Endothelial cell of umbilical vein (primary cell): ENCODE measurements around the gene TENT4B. TPM values are rescaled to one million over a fixed set of nuclear protein-coding genes. Genes with fewer than 3 reads are reported as not detected.

Experiments
- BruUV-seq: library from RNA; stranded (reverse); fragments of 400-500 nt; replicated peaks from 2 replicates; lab custom pipeline; 2021; lab: Mats Ljungman, UMichigan
- CTCF ChIA-PET: fragments of 300-600, 350-600 bp; sonication (Branson Sonifier 250); formaldehyde crosslinking; loops from one replicate; lab custom pipeline; 2021; ENCODE audit warnings: antibody characterized with exemption, inconsistent platforms; lab: Charles Lee
- POLR2A ChIA-PET: fragments of 300-600, 350-600 bp; sonication (Branson Sonifier 250); formaldehyde crosslinking; loops from one replicate; lab custom pipeline; 2021; ENCODE audit warnings: antibody characterized with exemption, inconsistent platforms; lab: Charles Lee
- DNase-seq: peaks from one replicate; pipeline ENCODE4 v3.0.0-alpha.2; 2011; ENCODE audit warnings: low read depth, low spot score
- FAIRE-seq: peaks from 2 replicates; lab custom pipeline; 2011; peaks lifted over from hg19 to GRCh38; lab: Jason Lieb, UNC
- H2AFZ ChIP-seq: 2 replicates; pipeline ENCODE4 v1.6.0; 2012; ENCODE audit warnings: low read depth, low read length, control low read depth, inconsistent platforms
- H3K27ac ChIP-seq: 2 replicates; pipeline ENCODE4 v1.5.1; 2011; ENCODE audit warnings: low read depth, mild to moderate bottlenecking, control low read depth, low read length, moderate library complexity; ENCODE audit not compliant: insufficient read depth
- H3K27me3 ChIP-seq, 2 experiments: 2 replicates each; pipeline versions ENCODE4 v1.6.0 to v1.6.1; 2011; ENCODE audit warnings: low read length in 2 of 2, mixed read lengths in 1 of 2; ENCODE audit not compliant: control insufficient read depth in 2 of 2, insufficient read depth in 2 of 2
- H3K36me3 ChIP-seq, 2 experiments: 2 replicates in 1 of 2; 3 replicates in 1 of 2; pipeline ENCODE4 v1.5.1; 2011; ENCODE audit warnings: low read length in 2 of 2, mild to moderate bottlenecking in 1 of 2, moderate library complexity in 1 of 2; ENCODE audit not compliant: control insufficient read depth in 2 of 2, insufficient read depth in 2 of 2; ENCODE audit errors: extremely low read depth in 1 of 2
- H3K4me1 ChIP-seq: 3 replicates; pipeline ENCODE4 v1.5.1; 2011; ENCODE audit warnings: mild to moderate bottlenecking, low read length; ENCODE audit not compliant: control insufficient read depth, insufficient read depth; ENCODE audit errors: extremely low read depth
- H3K4me2 ChIP-seq: 2 replicates; pipeline ENCODE4 v1.6.1; 2011; ENCODE audit warnings: low read length, control low read depth, mixed read lengths; ENCODE audit not compliant: insufficient read depth
- H3K4me3 ChIP-seq, 3 experiments: fragments of 200-600 bp in 1 of 3; sonication (generic), shearing (Covaris generic) in 1 of 3; replicated peaks in 1 of 3; 2 replicates each; pipeline ENCODE4 v1.5.1; 2011 to 2016; ENCODE audit warnings: control low read depth in 3 of 3, low read length in 3 of 3, mild to moderate bottlenecking in 2 of 3, inconsistent platforms in 1 of 3, low read depth in 1 of 3, moderate library complexity in 1 of 3; ENCODE audit not compliant: insufficient read depth in 1 of 3
- H3K79me2 ChIP-seq: 2 replicates; pipeline ENCODE4 v1.6.0; 2012; ENCODE audit warnings: low read length, inconsistent platforms; ENCODE audit not compliant: control insufficient read depth, insufficient read depth
- H3K9ac ChIP-seq: replicated peaks from 2 replicates; pipeline ENCODE3; 2011; ENCODE audit warnings: low read length, control low read depth; ENCODE audit not compliant: insufficient read depth; ENCODE audit errors: extremely low read depth
- H3K9me1 ChIP-seq: replicated peaks from 3 replicates; pipeline ENCODE4 v1.6.0; 2011; ENCODE audit warnings: mild to moderate bottlenecking, low read length; ENCODE audit not compliant: control insufficient read depth, insufficient read depth; ENCODE audit errors: extremely low read depth
- H3K9me3 ChIP-seq: replicated peaks from 2 replicates; pipeline ENCODE4 v1.5.1; 2012; ENCODE audit warnings: low read length, inconsistent platforms; ENCODE audit not compliant: control insufficient read depth, insufficient read depth
- H4K20me1 ChIP-seq: replicated peaks from 2 replicates; pipeline ENCODE3; 2011; ENCODE audit warnings: mild to moderate bottlenecking, low read length; ENCODE audit not compliant: control insufficient read depth, insufficient read depth; ENCODE audit errors: extremely low read depth
- CTCF ChIP-seq, 2 donors: IDR thresholded peaks; 1 replicate in 1 of 2; 2 replicates in 1 of 2; pipeline ENCODE4 v1.5.1; 2011; ENCODE audit warnings: low read length in 2 of 2, mild to moderate bottlenecking in 2 of 2, moderate library complexity in 2 of 2, control low read depth in 1 of 2, inconsistent platforms in 1 of 2, low read depth in 1 of 2; ENCODE audit not compliant: insufficient read depth in 1 of 2; ENCODE audit errors: extremely low read depth in 1 of 2
- FOS ChIP-seq: IDR thresholded peaks from 2 replicates; pipeline ENCODE4 v1.6.1; 2011; ENCODE audit warnings: mild to moderate bottlenecking, low read length, moderate library complexity, borderline replicate concordance; ENCODE audit not compliant: insufficient read depth
- GATA2 ChIP-seq: IDR thresholded peaks from 2 replicates; pipeline ENCODE4 v1.7.0; 2011; ENCODE audit warnings: low read depth, mild to moderate bottlenecking, moderate library complexity, mixed read lengths, low read length; ENCODE audit not compliant: insufficient read length, insufficient read depth
- JUN ChIP-seq: IDR thresholded peaks from 2 replicates; pipeline ENCODE4 v1.6.1; 2011; ENCODE audit warnings: borderline replicate concordance, low read depth; ENCODE audit not compliant: insufficient read length, insufficient read depth
- dilution Hi-C: fragments of 300-500 bp; cut with MboI; formaldehyde crosslinking; loops from one replicate; pipeline ENCODE4 v1.15.0; 2019; ENCODE audit warnings: low sequenced_read_pairs; ENCODE audit not compliant: extremely low pct_ligation_motif_present
- intact Hi-C: fragments of 100-400 bp; cut with micrococcal nuclease; formaldehyde crosslinking; loops from one replicate; pipeline ENCODE4 v1.10.0; 2022
- polyA plus RNA-seq, 4 experiments: library from polyadenylated mRNA; depleted of rRNA in 3 of 4; stranded (reverse) in 3 of 4; unstranded in 1 of 4; fragments of >200 nt; gene quantifications; 2 replicates each; pipeline versions ENCODE4 v1.2.1 to v1.2.3, GENCODE V29; 2011 to 2012; ENCODE audit warnings: missing spikeins in 1 of 4
- total RNA-seq: library from RNA; stranded (reverse); gene quantifications from 2 replicates; pipeline ENCODE4 v1.2.3, GENCODE V29; 2021

Gene TENT4B
- total and polyA plus RNA-seq, 2 donors (not counting 3 experiments of a cell fraction or from before 2014, with no cell fraction given), result 4.2 to 13.1 TPM

DNA sequence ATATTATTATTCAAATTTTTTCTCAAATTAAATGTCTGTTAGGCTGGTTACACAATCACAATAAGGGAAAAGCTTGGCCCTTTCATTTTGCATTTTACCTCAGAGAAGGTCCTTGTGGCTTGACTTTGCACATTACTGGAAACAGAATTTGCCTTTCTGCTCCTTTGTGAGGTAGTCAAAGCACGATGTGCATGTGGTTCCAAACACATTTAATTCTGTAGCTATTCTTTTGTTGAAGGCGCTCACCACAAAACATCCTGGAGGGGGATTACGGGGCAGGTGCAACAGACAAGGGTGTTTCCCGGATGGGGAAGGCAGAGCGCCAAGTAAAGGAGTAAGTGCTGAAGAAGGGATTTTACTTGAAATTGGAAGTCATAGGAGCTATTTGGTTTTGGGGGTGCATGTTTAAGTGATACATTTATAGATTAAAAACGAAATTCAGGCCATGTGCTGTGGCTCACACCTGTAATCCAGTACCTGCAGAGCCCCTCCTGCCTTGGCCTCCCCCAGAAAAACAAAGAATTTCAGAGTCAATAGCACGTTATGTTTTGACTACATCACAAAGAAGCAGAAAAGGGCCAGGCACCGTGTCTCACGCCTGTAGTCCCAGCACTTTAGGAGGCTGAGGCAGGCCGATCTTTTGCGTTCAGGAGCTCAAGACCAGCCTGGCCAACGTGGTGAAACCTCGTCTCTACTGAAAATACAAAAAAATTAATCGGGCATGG is 31.2 kb upstream of the TENT4B start:
- H3K27ac ChIP-seq, result no peak overlapping the region
- no TSS peak for BruUV-seq
- H3K9me3 ChIP-seq, result no peaks in the 10 kb centered on the region
- H3K27me3 ChIP-seq, result peaks cover 0 to 1% of the 10 kb centered on the region in 2 experiments
- TF ChIP-seq CTCF (IDR thresholded peaks at IDR 0.05; ENCODE audit: extremely low read depth in 1 of 2, insufficient read depth in 1 of 2, low read depth in 1 of 2, low read length in 2 of 2) (no peak), JUN (no peak), FOS (no peak), GATA2 (no peak)
- no peak overlapping the region for H3K4me3 ChIP-seq
- no peak overlapping the region for H2AFZ ChIP-seq
- H3K36me3 ChIP-seq, result no peaks in the 10 kb centered on the region
- H4K20me1 ChIP-seq, result no peaks in the 10 kb centered on the region
- DNase-seq (no peak), FAIRE-seq (no peak)
- dilution Hi-C loops, result no loop called here
- H3K9ac ChIP-seq, result no peak overlapping the region
- intact Hi-C loops, result no loop called here
- CTCF ChIA-PET, result interaction anchor here (1.4 kb wide), 1 partner anchor 89 kb away, joined by 4 read pairs; no protein-coding TSS in a partner anchor
- H3K4me1 ChIP-seq, result no peaks in the 10 kb centered on the region
- no peak overlapping the region for H3K4me2 ChIP-seq
- no peaks in the 10 kb centered on the region for H3K9me1 ChIP-seq
- H3K79me2 ChIP-seq, result no peaks in the 10 kb centered on the region
- POLR2A ChIA-PET, result no interaction called here
